MV-4-11 (cell line): ENCODE results near the gene RPL27A.
A peak's percentile ranks its signal among the peaks of the same experiment; 100 is the strongest.

ENCODE experiments used
- DNase-seq: peaks from one replicate; lab custom pipeline; 2025; lab: John Stamatoyannopoulos, UW

The RPL27A gene

GRCh38 chr11:8721609-8722500, 39.3 kb downstream of the RPL27A start:
- no peak for DNase-seq

DNA sequence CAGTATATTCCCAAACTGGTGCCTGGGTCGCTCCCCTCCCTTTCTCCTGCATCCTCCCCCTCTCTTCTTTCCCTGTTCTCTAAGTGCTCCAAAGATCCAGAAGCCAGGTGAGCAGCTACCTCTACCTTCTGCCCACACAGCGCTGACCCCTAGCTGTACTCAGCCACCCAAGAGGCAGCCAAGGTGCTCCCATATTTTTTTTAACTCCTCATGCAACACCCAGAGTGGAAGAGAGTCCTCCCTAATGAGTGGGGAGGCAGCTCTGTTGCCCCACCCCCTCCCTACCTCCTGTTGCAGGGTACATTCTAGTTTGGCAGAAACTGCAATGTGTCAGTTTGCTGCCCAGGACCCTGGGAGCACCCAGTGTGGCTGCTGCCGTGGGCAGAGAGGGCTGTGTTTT, 40.2 kb downstream of the RPL27A start:
- DNase-seq: no peak

GRCh38 chr11:8723711-8724110, 41.1 kb downstream of the RPL27A start:
- no peak for DNase-seq

DNA sequence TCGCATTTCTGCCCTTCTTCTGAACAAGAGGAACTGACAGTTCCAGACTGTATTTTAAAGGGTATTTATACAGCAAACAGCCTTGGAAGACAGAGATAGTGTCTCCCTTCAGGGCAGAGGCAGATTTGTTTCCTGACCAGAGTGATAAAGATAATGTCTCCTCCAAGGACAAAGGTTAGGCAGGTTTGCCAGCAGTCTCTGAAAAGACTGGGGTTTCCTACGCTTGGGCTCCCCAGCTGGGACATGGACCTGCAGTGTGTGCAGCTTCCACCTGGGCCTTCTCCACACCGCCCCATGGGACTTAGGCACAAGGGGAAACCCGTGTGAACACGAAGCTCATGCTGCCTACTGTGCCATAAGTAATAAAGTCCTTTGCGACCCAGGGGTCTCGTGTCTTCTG, 42.1 kb downstream of the RPL27A start:
- DNase-seq: no peak

GRCh38 chr11:8726395-8726794, 43.8 kb downstream of the RPL27A start:
- no peak for DNase-seq

- DNase-seq: peak; percentile 50
Measured at GRCh38 chr11:8728563-8728962, 46.0 kb downstream of the RPL27A start.

- no peak for DNase-seq
Measured at GRCh38 chr11:8729067-8729466, 46.5 kb downstream of the RPL27A start.

DNA sequence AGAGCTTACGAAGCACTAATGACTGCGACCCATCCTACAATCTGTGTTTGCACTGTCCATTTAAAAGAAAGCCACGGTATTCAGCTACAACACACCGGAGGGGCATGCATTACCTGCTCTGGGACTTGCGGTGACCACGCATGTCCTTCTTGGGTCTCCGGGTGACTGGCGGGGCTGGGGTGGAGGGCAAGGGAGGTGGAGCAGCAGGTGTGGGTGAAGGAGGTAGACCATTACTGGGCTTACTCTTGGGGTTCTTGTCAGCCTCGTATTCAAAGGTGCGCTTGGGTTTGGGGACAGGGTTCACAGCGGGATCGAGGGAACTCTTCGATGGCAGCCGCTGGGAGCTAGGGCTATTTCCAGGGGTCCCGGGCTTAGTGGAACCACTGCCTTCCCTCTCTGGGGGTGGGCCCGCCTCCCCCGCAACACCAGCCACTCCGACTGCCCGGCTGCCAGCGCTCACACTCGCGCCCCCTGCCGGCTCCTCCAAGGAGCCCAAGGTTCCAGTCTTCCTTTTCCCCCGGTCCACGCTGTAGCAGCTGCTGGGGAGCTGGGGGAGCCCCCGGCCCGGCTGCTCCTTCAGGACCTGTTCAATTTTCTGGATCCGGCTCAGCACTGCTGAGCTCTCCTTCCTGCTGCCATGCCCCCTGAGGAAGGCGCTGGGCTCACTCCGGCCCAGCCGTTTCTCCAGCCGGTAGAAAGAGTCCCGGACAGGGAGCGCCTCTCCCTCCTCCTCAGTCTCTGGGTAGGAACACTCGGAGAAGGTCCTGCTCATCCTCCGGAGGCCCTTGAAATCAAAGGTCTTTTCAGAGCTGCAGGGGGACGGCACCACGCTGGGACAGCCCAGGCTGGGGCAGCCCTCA, 47.5 kb downstream of the RPL27A start:
- no peak for DNase-seq

GRCh38 chr11:8730697-8731020, 48.1 kb downstream of the RPL27A start:
- no peak for DNase-seq

DNA sequence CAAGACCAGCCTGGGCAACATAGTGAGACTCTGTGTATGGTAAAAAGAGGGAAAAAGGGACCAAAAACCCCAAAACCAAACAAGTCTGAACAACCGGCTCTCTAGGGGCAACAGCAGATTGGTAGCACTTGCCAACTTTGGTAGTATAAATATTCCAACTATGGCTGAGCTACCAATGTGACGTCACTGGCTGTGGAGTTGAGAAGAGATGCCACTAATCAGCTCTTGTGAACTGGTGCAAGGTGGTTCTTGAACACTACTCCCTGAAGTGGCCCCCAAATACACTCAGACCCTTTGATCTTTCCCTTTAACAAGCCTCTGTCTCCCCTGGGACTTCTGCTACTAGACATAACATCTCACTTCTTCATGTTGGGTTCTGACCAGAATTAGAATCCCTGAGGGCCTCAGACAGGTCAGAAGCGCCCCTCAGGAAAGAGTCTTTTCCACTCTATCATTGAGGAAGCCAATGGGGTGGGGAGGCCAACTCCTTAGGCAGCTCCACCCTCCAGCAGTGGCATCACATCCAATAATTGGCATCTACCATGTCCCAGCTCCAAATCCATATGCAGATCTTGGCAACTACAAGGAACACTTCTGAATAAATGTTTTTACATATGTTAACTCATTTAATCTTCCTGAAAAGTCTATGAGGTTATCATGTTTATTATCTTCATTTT, 49.2 kb downstream of the RPL27A start:
- DNase-seq: no peak

GRCh38 chr11:8732324-8732670, 49.7 kb downstream of the RPL27A start:
- peak; percentile 74 for DNase-seq

DNA sequence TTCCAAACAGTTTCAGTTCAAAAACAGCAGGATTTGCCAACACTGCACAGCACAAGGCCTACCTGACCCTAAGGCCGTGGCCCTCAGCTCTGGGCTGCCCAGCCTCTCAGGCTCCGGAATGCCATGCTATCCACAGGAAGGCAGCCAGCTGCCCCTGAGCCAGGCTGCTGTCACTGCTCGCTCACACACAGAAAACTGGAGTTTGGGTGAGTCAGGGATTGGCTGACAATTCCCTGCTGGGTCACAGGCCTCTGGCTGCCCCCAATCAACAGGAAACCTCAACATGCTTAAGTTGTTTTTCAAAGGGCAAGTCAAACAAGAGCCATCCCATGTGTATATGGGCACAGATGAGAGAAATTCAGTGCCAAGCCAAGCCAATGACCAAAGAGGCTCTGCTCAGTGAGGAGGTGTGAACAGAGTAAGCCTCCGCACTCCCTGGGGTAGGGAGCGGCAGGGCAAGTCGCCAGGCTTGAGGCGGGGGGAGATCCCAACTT, 50.2 kb downstream of the RPL27A start:
- no peak for DNase-seq

DNA sequence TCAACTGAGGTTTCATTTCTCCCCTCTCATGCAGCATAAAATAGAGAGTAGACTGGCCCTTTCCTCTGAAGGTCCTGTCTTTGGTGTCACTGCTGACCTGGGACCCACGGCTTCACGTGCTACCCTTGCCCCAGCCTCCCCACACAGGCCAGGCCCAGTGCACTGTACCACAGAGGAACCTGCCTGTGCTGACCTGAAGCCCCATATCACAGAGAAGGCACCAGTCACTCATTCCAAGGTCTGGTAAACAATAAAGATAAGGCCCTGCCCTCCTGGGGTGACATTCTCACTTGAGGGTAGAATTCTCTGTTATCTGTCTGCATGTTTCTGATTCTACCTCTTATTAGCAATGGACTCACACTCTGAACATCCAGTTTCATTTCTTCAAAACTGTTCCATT, 51.3 kb downstream of the RPL27A start:
- DNase-seq: no peak

DNA sequence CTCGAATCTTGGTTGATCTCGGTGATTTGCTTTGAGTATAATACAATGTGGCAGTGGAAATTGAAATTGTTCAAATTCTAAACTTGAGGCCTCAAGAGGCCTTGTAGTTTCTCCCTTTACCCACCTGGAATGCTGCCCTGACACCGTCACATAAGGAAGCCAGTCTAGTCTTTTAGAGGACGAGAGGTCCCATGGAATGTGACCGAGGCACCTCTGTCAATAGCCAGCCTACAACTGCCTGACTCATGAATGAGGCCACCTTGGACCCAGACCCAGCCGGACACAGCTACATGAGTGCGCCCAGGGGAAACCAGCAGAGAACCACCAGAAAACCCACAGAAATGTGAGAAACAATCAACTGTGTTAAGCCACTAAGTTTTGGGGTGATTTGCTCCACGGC, 52.5 kb downstream of the RPL27A start:
- no peak for DNase-seq

DNA sequence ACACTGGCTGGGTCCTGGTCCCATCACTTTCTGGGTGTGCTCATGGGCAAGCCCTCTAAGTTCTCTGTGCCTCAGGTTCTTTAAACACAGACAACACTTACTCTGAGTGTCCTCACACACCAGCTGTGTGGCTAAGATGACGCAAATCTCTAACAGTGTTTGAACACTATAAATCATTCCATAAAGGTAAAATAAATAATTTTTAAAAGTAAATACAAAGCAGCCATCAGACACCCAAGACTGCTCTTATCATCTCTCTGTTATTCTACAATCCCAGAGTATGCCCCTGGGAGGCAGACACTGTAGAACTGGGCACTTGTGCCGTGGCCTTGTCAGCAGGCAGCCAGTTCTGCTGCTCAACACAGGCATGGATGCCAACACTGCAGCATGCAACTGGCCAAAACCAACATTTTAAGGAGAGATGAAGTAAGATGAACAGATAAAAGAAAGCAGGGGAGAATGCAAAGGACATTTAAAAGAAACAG, 56.8 kb downstream of the RPL27A start:
- DNase-seq: no peak
